NCI-H1105 (cell line): ENCODE measurements around the gene PREX1.

Source experiments
- DNase-seq: peaks from one replicate; lab custom pipeline; 2025; lab: John Stamatoyannopoulos, UW

PREX1 gene

DNA sequence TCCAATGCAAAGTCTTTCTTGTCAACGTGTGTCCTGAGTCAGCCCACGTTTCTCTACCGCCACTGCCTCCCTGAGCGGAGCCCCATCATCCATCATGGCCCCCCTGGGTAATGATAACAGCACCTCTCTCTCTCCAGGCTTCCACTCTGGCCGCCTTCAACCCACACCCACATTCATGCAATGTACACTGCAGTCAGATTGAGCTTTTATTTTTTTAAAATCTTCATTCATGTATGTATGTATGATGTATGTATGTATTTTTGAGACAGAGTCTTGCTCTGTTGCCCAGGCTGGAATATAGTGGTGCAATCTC is 245.2 kb downstream of the PREX1 start:
- DNase-seq: no peak

DNA sequence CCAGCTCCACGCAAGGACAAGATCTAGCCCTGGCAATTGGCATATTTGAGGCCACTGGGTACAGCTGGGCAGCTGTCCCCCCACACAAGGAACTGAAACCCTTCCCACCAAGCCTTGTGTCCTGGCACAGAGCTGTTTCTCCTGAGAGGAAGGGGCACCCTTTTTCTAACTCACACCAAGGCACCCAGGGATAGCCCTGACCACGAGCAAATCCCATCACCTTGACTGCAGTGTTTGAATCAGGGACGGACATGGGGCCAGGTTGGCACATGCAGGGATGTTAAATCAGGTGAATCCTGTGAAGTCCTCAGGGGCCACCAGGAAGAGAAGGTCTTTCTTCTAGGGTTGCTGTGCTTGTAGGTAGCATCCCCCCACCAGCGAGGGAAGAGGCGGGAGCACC is 246.6 kb downstream of the PREX1 start:
- DNase-seq: no peak

DNA sequence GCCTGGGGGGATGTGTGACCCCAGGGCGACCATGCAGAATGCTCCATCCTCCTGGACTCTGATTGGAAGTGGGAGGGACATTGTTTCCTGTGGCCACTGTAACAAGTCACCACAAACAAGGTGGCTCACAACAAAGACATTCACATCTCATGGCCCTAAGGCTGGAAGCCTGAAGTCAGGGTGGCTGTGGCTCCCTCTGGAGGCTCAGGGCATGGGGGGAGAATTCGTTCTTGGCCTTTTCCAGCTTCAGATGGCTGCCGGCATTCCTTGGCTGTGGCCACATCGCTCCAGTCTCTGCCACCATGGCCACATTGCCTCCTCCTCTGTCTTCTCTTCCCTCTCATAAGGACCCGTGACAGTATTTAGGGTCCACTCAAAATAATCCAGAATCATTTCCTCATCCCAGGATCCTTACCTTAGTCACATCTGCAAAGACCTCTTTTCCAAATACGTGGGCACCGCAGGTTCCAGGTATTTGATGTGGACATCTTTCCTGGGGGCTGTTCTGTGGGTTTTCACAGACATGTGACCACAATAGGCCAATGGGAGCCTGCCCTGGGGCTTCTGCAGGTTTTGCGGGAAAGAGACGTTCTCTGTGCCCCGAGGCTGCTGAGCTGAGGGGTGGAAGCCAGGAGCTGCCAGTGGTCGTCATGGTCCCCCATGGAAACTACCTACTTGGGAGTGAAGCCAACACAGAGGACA is 249.3 kb downstream of the PREX1 start:
- no peak for DNase-seq

DNA sequence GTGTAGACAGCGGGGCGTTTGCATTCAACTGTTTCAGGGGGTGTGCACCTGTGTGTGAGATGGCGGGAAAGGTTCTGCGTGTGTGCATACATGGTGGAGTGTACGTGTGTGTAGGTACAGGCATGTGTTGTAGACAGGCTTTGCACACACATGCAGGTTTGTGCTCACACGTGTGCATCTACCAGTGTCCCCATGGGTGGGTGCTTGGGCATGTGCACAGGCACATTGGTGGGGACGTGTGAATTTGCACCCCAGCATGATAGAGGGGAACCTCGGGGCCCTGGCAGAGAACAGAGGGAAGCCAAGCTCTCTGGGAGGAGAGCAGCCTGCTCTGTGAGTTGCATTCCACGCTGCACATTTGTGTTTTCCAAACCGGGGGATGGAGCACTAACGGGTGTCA is 250.2 kb downstream of the PREX1 start:
- no peak for DNase-seq

DNA sequence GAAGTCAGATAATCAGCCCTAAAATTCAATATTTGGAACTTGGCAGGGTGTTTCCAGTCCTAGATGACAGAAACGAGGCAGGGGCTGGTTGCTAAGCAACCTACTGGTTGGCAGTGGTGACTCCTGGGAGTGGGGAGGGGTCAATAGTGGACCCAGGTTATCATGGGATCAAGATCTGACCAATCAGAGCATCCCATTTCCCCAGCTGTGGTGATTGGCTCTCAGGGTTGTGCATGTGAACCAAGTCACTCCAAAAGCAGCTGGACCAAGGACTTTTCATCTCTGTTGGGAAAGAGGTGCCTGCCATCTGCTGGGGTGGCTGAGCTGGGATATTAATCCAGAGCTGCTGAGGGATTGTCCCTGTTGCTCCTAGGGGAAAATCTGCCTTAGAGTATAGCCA is 253.4 kb downstream of the PREX1 start:
- no peak for DNase-seq
